GM21423 (cell line): ENCODE data around the gene TPPP.
"Not testable (repeated sequence)": the region's sequence is repeated elsewhere in the genome, so short reads cannot be mapped to it uniquely, and the experiment has no call there.

Experiments used
- ATAC-seq: cut with Tn5 transposase; IDR thresholded peaks from one replicate; pipeline ENCODE4 v1.9.1; 2021; ENCODE audit warnings: mild to moderate bottlenecking, moderate library complexity; ENCODE audit not compliant: unreplicated experiment

The TPPP gene

GRCh38 chr5:693271-694041 lies at the start of gene TPPP:
Gene TPPP (minus strand): TSS chr5:693352. CDS start chr5:678060, 15,292 bp downstream.
- peak; percentile 79 for ATAC-seq

GRCh38 chr5:742276-742675 lies 49.1 kb upstream of the TPPP start:
- ATAC-seq = not testable (repeated sequence)

GRCh38 chr5:734145-734544 lies 41.0 kb upstream of the TPPP start:
- ATAC-seq = not testable (repeated sequence)

GRCh38 chr5:732754-733454 lies 39.8 kb upstream of the TPPP start:
- not testable (repeated sequence) for ATAC-seq

GRCh38 chr5:729225-729624 lies 36.1 kb upstream of the TPPP start:
- not testable (repeated sequence) for ATAC-seq

GRCh38 chr5:727087-727486 lies 33.9 kb upstream of the TPPP start:
- ATAC-seq = not testable (repeated sequence)

GRCh38 chr5:723865-724264 lies 30.7 kb upstream of the TPPP start:
- not testable (repeated sequence) for ATAC-seq

- not testable (repeated sequence) for ATAC-seq
These were observed 30.2 kb upstream of the TPPP start for GRCh38 chr5:723309-723708.

- not testable (repeated sequence) for ATAC-seq
These were observed 26.2 kb upstream of the TPPP start for GRCh38 chr5:719379-719778.

GRCh38 chr5:717143-717542 lies 24.0 kb upstream of the TPPP start:
- ATAC-seq = no peak

GRCh38 chr5:716740-717139 lies 23.6 kb upstream of the TPPP start:
- not testable (repeated sequence) for ATAC-seq

GRCh38 chr5:715636-716035 lies 22.5 kb upstream of the TPPP start:
- not testable (repeated sequence) for ATAC-seq

- not testable (repeated sequence) for ATAC-seq
These were observed 21.3 kb upstream of the TPPP start for GRCh38 chr5:714215-715118.

- not testable (repeated sequence) for ATAC-seq
These were observed 20.5 kb upstream of the TPPP start for GRCh38 chr5:713686-714085.

- ATAC-seq = not testable (repeated sequence)
These were observed 15.8 kb upstream of the TPPP start for GRCh38 chr5:708848-709517.

- not testable (repeated sequence) for ATAC-seq
These were observed 15.2 kb upstream of the TPPP start for GRCh38 chr5:708374-708773.

GRCh38 chr5:706127-706526 lies 13.0 kb upstream of the TPPP start:
- not testable (repeated sequence) for ATAC-seq

- not testable (repeated sequence) for ATAC-seq
These were observed 3.9 kb upstream of the TPPP start for GRCh38 chr5:696753-697702.

- ATAC-seq = not testable (repeated sequence)
These were observed 3.0 kb upstream of the TPPP start for GRCh38 chr5:696191-696590.
